Activated naive CD8-positive, alpha-beta T cell treated with anti-CD3 and anti-CD28 coated beads, Interleukin-2, amount 50 U/mL, for 16 hours (primary cell): ENCODE results near the gene RPTN.
A peak's percentile ranks its signal among the peaks of the same experiment; 100 is the strongest.

Experiments used
- DNase-seq: peaks from one replicate; pipeline ENCODE4 v3.0.0-alpha.2; 2020; ENCODE audit warnings: low read depth, low spot score

Gene RPTN, protein sequence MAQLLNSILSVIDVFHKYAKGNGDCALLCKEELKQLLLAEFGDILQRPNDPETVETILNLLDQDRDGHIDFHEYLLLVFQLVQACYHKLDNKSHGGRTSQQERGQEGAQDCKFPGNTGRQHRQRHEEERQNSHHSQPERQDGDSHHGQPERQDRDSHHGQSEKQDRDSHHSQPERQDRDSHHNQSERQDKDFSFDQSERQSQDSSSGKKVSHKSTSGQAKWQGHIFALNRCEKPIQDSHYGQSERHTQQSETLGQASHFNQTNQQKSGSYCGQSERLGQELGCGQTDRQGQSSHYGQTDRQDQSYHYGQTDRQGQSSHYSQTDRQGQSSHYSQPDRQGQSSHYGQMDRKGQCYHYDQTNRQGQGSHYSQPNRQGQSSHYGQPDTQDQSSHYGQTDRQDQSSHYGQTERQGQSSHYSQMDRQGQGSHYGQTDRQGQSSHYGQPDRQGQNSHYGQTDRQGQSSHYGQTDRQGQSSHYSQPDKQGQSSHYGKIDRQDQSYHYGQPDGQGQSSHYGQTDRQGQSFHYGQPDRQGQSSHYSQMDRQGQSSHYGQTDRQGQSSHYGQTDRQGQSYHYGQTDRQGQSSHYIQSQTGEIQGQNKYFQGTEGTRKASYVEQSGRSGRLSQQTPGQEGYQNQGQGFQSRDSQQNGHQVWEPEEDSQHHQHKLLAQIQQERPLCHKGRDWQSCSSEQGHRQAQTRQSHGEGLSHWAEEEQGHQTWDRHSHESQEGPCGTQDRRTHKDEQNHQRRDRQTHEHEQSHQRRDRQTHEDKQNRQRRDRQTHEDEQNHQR

DNA sequence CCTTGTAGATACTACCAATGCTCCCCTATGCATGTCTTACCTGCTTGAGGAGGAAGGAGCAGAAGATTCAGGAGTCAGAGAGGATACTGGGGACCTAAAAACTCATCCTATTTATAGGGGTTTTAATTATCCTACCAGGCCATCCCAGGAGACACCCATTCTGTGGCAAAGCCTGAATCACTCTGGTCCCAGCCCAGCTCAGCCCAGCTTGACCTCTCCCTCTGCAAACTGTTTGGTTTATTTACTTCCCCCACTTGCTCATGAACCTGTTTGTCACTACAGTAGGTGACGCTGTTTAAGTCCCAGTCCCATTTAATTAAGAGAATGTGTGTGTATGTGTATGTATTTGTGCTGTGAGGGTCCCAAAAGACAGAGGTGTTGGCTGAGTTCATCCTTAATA is at the start of gene RPTN:
RPTN (minus strand) TSS at position 85 of the 400 bp plus-strand sequence. CDS start 1,339 bp downstream, outside the sequence.
- no peak for DNase-seq

DNA sequence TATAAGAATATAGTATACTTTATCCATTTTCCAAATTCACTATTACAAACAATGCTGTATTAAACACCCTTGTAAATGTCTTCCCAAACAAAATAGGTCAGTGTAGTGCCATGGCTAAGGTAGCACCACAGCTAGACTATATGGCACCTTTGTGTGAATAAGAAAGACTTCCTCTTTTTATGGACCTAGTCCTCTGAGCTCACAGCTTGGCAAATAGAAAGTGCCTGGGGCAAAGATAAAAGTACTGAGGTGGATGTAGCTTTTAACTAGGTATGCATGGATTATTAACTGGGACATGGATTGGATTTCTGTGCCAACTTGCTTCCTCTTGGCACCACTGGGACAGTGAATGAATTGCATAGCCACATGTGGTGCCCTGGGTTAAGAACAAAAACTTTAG is 40.0 kb upstream of the RPTN start:
- DNase-seq = no peak

DNA sequence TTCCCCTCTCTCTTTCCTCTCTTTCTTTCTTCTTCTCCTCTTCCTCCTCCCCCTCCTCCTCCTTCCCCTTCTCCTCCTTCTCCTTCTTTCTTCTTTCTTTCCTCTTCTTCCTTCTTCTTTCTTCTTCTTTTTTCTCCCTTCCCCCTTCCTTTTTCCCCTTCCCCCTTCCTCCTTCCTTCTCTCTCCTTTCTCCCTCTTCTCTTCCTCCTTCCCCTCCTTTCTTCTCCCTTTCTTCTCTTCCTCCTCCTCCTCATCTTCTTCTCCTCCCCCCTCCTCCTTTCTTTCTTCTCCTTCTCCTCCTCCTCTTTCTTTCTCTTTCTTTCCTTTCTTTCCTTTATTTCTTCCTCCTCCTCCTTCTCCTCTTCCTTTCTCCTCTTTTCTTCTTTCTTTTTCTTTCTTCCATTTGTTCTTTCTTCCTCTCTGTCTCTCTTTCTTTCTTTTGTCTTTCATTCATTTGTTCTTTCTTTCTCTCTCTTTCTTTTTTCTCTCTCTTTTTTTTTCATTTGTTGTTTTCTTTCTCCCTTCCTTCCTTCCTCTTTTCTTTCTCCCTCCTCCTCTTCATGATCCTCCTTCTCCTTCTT is 38.4 kb upstream of the RPTN start:
- no peak for DNase-seq

DNA sequence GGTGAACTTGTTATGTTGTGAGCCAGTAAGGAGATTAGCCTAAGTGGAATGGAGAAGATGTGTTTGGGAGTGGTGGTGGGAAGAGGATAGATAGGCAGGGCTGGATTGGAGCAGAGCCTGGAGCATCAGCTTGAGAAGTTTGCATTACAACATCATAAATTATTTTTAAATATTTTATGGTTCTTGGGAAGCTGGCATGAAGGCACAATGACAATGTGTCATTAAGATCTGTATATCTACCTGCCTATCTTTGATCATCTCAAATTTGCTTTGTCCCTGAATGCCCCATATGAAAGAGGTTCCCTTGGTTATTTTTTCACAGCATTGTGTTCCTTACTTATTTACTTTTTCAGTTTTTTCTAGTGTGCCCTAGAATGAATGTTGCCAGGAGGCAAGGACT is 32.7 kb upstream of the RPTN start:
- no peak for DNase-seq

DNA sequence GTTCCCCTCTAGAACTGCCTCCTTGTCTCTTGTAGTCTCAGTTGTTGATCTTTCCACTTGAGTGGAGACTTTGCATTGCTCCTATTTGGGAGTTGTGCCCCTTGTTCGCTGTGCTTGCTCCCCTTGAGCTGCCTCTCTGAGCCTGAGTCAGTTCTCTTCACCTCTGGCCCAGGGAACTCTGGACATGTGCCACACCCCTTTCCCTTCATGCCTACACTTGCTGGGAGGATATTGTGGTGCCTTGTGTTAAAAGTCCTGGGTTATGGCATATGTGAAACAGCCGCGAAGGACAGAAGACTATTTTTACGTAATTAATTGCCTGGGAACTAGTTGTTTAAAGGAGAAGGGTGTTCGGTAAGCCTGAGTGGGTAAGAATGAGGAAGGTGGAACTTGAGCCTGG is 32.2 kb upstream of the RPTN start:
- no peak for DNase-seq

DNA sequence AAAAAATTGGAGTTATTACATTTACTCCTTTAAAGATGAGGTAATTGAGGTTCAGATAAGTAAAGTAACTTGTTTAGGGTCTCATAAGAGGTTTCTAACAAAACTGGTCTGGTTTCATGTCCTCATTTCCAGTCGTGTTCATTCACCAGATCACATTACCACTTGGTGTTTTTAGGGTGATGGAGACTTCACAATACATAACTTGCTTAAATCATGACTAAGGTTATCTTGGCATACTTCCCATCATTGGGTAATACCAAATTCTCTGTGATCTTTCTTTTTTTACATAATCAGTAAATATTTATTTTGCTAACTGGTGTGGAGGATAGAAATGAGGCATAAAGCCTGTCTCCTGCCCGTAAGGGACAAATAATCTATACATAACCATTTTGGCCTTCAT is 31.6 kb upstream of the RPTN start:
- DNase-seq = no peak

- peak; percentile 39 for DNase-seq
These were observed 30.8 kb upstream of the RPTN start for GRCh38 chr1:152189657-152190442.

DNA sequence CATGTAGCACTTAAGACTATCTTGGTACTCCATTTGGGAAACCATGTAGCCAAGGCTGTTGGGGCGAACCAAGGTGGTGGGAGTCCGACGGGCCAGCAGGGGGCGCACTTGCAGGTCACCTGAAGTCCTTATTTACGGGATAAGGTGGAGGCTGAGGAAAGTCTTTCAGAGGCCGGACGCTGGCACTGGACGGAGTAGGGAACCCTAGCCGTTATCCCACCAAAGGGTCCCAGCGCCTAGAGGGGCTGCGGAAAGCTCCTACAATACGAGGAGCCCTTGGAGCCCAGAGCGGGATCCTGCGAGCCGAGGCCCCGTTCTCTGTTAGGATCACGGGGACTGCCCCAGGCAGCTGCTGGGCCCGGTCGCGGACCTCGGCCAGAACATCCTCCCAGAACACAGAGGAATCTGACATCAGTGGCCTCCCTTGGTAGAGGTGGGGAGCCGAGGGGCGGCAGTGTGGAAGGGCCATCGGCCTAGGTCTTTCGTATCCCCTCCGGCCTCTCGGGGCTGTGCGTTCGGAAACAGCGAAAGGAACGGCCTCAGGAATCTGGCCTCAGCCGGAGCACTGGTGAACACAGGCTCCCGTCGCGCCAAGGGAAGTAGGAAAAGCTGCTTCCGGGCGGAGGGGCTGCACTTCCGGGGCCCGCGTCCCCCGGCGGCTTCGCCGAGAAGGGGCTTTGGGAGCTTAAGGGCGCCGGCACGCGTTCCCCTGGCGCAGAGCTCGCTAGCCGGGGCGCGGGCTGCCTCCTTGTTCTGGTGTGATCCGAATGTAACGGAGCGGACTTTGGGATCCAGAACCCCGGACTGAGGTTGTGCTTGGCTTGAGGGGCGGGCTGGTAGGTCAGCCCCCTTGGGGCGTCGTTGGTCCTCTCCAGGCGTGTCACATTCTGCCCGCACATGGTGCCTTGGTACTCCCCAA is 29.9 kb upstream of the RPTN start:
- DNase-seq = peak; percentile 41

DNA sequence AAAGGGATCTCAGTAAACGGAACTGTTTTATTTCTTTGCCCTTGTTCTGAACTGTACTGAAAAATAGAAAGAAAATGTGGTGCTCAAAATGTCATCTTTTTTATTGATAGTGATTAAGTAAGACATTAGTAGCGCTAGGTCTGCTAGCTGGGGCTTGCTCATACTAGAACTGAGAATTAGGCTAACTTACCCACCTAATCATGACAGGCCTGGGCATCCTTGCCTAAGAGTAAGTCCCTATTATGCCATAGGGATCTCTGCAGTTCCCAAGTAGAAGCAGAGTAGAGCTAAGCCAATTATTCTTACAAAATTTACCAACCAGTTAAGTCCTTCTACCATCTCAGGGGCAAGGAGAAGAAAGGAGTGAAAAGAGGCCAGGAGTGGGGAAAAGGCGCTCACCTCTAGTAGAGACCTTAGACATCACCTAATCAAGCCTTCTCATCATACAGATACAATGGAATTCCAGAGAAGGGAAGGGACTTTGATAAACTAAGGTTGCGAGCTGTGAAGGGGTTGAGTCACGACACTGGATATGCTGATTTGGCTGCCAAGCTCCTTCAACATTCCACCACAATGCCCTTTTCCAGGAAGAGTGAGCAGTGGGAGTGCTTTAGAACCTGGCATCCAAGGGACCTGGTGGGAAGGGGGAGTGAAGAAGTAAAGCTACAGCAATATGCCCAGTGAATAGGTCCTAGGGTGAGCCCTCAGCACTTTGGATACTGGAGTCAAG is 27.7 kb upstream of the RPTN start:
- DNase-seq = no peak

GRCh38 chr1:152185544-152186391 is 26.7 kb upstream of the RPTN start:
- DNase-seq = no peak

DNA sequence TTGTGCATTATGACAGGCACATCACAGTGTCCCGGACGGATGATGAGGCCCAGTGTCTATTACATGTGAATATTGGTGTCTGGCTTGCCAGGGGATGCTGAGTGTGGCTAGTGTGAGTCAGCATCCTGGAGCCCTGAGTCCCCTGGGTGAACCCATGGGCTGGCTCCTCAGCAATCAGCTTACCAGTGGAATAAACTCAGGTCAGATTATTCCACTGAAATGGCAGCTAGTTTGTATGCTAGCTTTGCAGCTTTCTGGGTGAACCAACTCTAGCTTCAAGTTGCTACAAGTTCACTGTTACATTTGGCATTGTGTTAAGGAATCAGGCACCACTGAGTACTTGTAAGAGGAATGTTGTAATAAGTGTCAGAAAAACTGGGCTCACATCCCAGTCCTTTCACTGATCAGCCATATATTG is 23.9 kb upstream of the RPTN start:
- DNase-seq = no peak

GRCh38 chr1:152182431-152182830 is 23.4 kb upstream of the RPTN start:
- no peak for DNase-seq

- no peak for DNase-seq
These were observed 20.5 kb upstream of the RPTN start for GRCh38 chr1:152179566-152179965.

GRCh38 chr1:152170287-152170905 is 11.4 kb upstream of the RPTN start:
- DNase-seq = no peak

GRCh38 chr1:152169366-152170025 is 10.5 kb upstream of the RPTN start:
- no peak for DNase-seq

DNA sequence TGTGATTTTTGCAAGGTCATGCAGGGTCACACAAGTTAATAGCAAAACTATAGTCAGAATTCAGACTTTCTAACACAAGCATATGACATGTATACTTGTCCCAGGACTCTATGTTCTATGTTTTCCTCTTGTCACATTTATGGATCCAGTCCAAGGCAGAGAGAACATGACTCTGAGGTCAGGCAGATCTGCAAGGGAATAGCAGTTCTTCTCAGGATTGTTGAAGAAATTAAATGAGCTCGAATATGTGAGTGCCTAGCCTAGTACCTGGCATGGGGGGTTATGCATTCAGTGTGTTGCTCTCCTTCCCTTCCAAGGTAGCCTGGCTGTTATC is 9.5 kb upstream of the RPTN start:
- DNase-seq = no peak

DNA sequence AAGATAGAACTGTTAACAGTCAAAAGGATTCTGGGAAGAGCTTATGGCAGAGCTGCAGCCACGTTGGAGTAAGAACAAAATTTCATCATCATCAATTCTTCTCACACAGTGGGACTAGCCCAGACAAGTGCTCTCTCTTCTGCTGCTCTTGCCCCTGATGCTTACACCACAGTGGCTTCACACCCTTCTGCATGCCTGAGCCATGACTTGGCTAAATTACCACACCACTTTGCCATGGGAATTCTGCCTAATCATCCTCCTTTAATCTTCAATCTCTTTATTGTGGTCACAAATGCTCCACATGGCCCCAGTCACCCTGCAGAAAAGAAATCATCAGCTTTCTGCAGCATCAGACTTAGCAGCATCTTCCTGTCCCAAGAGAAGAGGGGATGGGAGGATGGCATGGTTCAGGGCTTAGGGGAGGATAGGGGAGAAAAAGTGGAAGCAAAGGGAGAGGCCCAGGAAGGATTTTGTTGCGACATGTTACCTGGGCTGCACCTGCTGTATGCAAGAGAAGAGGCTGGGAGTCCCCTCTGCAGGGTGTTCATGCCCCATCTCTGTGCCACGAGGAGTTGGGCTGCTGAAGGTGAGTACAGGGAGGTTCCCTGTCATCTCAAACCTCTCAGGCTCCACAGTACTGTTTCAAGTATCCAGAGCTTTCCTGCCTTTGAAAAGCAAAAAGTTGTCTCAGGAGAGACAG is 9.0 kb upstream of the RPTN start:
- DNase-seq = no peak

DNA sequence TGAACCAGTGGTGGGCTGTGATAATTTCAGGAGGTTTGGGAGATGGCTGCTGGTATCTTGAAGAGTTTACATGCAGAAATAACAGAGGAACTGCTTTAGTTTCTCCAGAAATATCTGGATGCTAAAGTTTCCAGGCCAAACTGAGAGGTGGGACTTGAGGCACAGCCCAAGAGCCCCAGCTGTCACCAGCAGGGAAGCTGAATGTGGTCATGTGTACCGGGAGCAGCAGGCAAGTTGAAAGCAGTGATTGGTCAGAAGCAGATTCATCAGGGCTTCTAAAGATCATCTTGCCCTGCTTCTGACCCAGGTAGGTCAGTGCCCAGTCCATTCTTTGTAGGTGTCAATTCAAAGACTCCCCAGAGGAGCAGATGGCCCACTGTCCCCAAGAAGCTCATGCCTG is 7.9 kb upstream of the RPTN start:
- DNase-seq = no peak
